ENCODE results near the gene ADAM8.

GRCh38 chr10:133213641-133214467 lies 62.8 kb downstream of the ADAM8 start:
- TF ChIP-seq CEBPB (IDR thresholded peaks at IDR 0.05; ENCODE audit: low read depth, low read length) (no peak), CTCF (IDR thresholded peaks at IDR 0.05; ENCODE audit: control extremely low read depth in 1 of 3, insufficient read depth in 1 of 3, low read depth in 1 of 3, low read length in 3 of 3) (no peak), POLR2AphosphoS5 (IDR thresholded peaks at IDR 0.05; ENCODE audit: low read depth, low read length) (no peak), EP300 (IDR thresholded peaks at IDR 0.05; ENCODE audit: borderline replicate concordance in 1 of 2, low read depth in 2 of 2, low read length in 2 of 2) (no peak), TCF12 (IDR thresholded peaks at IDR 0.05; ENCODE audit: low read depth, low read length) (no peak), RAD21 (IDR thresholded peaks at IDR 0.05 in 1 of 2, conservative IDR thresholded peaks at IDR 0.05 in 1 of 2; ENCODE audit: low read depth in 2 of 2, low read length in 2 of 2) (no peak), YY1 (IDR thresholded peaks at IDR 0.05; ENCODE audit: low read depth, low read length) (no peak), MAX (IDR thresholded peaks at IDR 0.05) (no peak), SUZ12 (IDR thresholded peaks at IDR 0.05; ENCODE audit: low read length) (no peak), CREB1 (IDR thresholded peaks at IDR 0.05) (no peak), RNF2 (IDR thresholded peaks at IDR 0.05; ENCODE audit: borderline replicate concordance, low read depth, low read length, missing control alignments, poor library complexity, severe bottlenecking) (no peak), JUN (IDR thresholded peaks at IDR 0.05; ENCODE audit: low read depth, low read length) (no peak), NRF1 (IDR thresholded peaks at IDR 0.05; ENCODE audit: low read depth, low read length) (no peak), EZH2 (IDR thresholded peaks at IDR 0.05; ENCODE audit: low read depth, low read length, severe bottlenecking) (no peak)
